VCaP (cell line): ENCODE data around the gene PLA2G4E.

ENCODE experiments used
- H3K27ac ChIP-seq: fragments of 450-650 bp; 2 replicates; pipeline ENCODE4 v1.5.1; 2017
- TF ChIP-seq, protein P1 (sequence below): fragments of 450-650 bp; conservative IDR thresholded peaks from 2 replicates; pipeline ENCODE4 v1.5.1; 2017; ENCODE audit warnings: mild to moderate bottlenecking, moderate library complexity

PLA2G4E gene

DNA sequence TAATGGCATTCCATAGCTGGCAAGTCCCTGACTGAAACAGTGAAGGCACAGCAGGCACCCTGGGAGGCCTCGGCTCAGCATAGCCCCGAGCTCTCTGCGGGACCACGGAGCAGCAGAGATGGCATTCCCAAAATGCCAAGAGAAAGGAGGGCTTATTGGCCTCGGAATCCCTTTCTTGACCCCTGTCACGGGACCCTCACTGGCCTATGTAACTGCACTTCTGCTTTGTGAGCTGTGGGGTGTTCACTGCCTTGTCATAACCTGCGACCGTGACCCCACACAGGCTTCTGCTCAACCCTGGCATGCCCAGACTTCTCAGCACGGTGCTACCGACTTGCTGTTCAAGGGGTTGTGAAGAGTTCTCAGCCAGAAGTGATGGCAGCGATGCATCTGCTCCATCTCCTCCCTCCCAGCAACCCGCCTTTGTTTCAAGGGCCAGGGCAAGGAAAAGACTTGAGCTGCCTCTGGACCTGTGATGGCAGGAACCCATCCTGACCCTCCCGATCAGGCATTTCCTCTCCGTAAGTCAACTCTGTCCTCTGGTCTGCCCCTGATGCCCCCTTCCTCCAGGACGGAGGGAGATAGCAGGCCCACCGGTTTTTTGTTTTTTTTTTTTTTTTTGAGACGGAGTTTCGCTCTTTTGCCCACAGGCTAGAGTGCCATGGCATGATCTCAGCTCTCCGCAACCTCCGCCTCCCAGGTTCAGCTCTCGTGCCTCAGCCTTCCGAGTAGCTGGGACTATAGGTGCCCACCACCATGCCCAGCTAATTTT, 79.0 kb downstream of the PLA2G4E start:
- no peak overlapping the region for H3K27ac ChIP-seq
- TF ChIP-seq, protein P1, sequence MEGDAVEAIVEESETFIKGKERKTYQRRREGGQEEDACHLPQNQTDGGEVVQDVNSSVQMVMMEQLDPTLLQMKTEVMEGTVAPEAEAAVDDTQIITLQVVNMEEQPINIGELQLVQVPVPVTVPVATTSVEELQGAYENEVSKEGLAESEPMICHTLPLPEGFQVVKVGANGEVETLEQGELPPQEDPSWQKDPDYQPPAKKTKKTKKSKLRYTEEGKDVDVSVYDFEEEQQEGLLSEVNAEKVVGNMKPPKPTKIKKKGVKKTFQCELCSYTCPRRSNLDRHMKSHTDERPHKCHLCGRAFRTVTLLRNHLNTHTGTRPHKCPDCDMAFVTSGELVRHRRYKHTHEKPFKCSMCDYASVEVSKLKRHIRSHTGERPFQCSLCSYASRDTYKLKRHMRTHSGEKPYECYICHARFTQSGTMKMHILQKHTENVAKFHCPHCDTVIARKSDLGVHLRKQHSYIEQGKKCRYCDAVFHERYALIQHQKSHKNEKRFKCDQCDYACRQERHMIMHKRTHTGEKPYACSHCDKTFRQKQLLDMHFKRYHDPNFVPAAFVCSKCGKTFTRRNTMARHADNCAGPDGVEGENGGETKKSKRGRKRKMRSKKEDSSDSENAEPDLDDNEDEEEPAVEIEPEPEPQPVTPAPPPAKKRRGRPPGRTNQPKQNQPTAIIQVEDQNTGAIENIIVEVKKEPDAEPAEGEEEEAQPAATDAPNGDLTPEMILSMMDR: no peak

DNA sequence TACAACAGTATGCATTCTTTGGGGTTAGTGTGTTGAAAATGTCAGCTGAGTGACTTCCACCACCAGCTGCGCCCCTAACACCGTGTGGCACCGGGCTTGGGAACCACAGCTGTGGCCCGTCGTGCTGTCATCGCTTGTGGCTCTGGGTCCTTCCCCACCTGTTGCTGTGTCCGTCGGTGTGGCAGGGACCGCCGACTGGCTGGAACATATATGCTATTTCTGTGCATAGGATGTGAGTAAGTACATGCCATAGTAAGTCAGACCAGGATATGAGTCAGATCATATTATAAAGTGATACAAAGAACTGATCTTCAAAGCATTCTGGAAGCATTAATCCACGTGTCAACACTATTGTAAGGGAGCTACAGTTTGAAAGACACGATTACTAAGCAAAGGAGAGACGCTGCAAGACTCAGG, 80.4 kb downstream of the PLA2G4E start:
- TF ChIP-seq, protein P1: no peak
- no peak overlapping the region for H3K27ac ChIP-seq

DNA sequence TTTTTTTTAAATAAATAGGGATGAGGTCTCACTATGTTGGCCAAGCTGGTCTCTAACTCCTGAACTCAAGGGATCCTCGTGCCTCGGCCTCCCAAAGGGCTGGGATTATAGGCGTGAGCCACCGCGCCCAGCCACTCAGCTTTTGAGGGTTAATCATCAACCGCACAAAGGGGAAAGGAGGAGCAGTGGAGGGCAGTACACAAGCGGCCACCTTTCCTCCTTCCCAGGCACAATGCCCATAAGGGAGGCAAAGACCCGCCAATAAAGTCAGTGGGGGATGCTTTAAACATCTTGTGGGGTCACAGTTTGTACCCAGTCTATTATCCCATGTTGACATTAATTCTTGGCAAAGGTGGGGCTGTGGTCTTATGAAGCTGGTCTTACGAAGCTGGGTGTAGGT, 80.9 kb downstream of the PLA2G4E start:
- H3K27ac ChIP-seq: no peak overlapping the region
- TF ChIP-seq, protein P1: no peak

DNA sequence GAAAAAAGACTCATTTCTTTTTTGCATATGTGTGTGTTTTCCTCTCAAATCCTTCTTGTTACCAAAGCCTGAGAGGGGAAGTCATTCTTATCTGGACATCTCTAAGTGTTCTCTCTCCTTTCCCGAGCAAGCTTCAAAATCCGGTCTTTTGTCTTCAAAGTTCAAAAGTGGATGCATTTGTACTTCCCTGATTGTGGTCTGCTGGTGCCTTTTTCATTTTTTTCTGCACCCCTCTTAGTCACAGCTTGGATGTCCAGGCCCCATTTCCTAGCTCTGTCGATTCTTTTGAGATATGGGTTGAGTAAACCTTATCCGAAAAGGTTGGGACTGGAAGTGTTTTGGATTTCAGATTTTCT, 83.3 kb downstream of the PLA2G4E start:
- TF ChIP-seq, protein P1: no peak
- H3K27ac ChIP-seq: no peak overlapping the region

DNA sequence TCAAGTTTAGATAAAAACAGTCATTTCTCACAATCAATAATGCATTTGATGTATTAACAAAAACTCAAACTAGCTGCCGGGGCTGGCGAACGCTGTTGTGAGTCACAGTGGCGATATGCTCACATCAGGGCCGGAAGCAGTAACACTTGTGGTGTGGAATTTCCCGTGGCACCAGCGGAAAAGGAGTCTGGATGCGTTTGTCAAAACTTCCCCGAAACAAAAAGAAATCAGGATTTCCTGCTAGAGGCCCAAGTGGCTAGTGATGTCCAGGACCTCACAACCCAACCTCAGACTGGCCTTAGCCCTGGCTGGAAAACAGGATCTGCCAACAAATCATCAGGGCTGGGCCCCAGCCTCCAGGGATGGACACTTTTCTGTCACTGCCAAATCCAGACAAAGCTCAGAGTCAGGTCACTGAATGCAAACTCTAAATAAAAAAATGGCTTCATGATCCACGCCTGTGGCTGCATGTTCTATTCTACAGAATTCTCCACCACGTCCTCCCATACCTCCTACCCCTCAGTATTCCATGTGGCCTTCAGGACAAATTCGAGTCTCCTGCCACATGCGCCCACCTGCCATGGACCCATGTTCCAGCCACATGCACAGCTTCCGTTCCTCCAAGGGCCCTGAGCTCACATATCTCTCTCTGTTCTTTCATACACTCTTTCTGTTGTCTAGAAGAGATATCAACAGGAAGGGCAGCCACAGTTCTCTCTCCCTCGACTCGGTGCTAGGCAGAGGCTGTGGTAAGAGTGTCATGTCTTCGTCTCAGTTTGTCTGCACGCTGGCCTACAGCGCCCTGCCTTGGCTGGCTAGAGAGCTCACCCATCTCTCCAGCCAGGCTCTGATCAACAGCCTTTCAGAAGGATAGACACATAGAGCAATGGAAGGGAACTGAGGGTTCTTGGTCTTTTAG, 83.9 kb downstream of the PLA2G4E start:
- H3K27ac ChIP-seq: no peak overlapping the region
- TF ChIP-seq, protein P1: no peak

DNA sequence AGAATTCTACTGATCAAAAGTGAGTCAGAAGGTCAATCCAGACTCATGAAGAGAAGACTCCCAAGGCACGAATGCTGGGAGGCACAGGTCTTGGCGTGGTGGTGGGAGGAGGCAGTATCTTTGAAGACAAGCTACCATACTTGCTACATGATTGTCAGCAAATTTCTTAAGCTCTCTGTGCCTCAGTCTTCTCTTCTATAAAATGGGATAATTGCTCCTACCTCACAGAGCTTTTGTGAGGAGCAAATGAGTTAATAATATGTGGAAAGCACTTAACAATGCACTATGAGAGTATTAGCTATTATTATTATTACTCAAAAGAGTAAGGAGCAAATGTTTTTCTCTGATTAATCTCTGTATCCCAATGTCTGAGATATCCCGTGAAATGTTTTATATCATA, 84.7 kb downstream of the PLA2G4E start:
- no peak overlapping the region for H3K27ac ChIP-seq
- TF ChIP-seq, protein P1: no peak

DNA sequence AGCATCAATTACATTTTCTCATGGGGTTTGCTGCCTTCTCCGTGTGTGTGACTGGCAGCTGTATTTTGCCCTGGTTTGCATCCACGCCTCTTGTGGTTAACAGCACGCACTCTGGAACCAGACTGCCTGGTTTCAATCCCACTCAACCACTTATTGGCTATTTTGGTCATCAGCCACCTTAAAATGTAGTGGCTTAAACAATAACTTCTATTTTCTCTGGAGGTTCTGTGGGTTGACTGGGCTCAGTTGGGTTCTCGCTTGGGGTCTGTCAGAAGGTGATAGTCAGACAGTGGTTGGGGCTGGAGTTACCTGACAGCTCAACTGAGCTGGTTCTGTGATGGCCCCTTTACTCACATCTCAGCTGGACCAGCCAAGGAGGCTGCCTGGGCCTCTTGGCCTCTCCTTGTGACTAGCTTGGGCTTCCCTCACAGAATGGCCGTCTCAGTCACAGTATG, 85.2 kb downstream of the PLA2G4E start:
- TF ChIP-seq, protein P1: no peak
- H3K27ac ChIP-seq: no peak overlapping the region
